H1 (cell line): ENCODE data around the gene GLYR1. TPM values are rescaled to one million over a fixed set of nuclear protein-coding genes. Genes with fewer than 3 reads are reported as not detected.
"Not testable (repeated sequence)": the region's sequence is repeated elsewhere in the genome, so short reads cannot be mapped to it uniquely, and the experiment has no call there.

Experiments
- CTCF ChIA-PET: fragments of 300-600 bp; sonication (Branson Sonifier 250); formaldehyde crosslinking; loops from one replicate; lab custom pipeline; 2021; ENCODE audit not compliant: partially characterized antibody; lab: Charles Lee
- POLR2A ChIA-PET: fragments of 300-600 bp; sonication (Branson Sonifier 250); formaldehyde crosslinking; loops from one replicate; lab custom pipeline; 2021; ENCODE audit warnings: inconsistent platforms; ENCODE audit not compliant: partially characterized antibody; lab: Charles Lee
- DNase-seq, 2 experiments: peaks; one replicate each; pipeline versions ENCODE4 v3.0.0 to v3.0.0-alpha.2; 2010 to 2022; ENCODE audit warnings: low spot score in 2 of 2, low read depth in 1 of 2, mixed read lengths in 1 of 2
- FAIRE-seq: peaks from 2 replicates; lab custom pipeline; 2011; peaks lifted over from hg19 to GRCh38; lab: Jason Lieb, UNC
- H2AFZ ChIP-seq: 2 replicates; pipeline ENCODE4 v1.8.1; 2012; ENCODE audit warnings: low read length, inconsistent platforms
- H2AK5ac ChIP-seq: 2 replicates; pipeline ENCODE4 v1.6.1; 2013; ENCODE audit warnings: low read depth, low read length
- H2BK120ac ChIP-seq: replicated peaks from 2 replicates; pipeline ENCODE3; 2013; ENCODE audit warnings: low read depth, low read length, inconsistent platforms
- H2BK12ac ChIP-seq: 2 replicates; pipeline ENCODE4 v1.6.1; 2013; ENCODE audit warnings: low read depth, low read length
- H2BK15ac ChIP-seq: 2 replicates; pipeline ENCODE4 v1.6.1; 2013; ENCODE audit warnings: low read length
- H2BK20ac ChIP-seq: 2 replicates; pipeline ENCODE4 v1.6.1; 2013; ENCODE audit warnings: low read length
- H2BK5ac ChIP-seq: 2 replicates; pipeline ENCODE4 v1.6.1; 2013; ENCODE audit warnings: low read depth, low read length
- H3K14ac ChIP-seq: 2 replicates; pipeline ENCODE4 v1.6.1; 2013; ENCODE audit warnings: inconsistent platforms; ENCODE audit not compliant: insufficient read length
- H3K18ac ChIP-seq: 2 replicates; pipeline ENCODE4 v1.6.1; 2013; ENCODE audit warnings: low read length; ENCODE audit errors: extremely low read depth
- H3K23ac ChIP-seq: 2 replicates; pipeline ENCODE4 v1.6.1; 2013; ENCODE audit warnings: inconsistent platforms; ENCODE audit not compliant: insufficient read length
- H3K23me2 ChIP-seq: 2 replicates; pipeline ENCODE4 v1.6.1; 2013; ENCODE audit warnings: low read depth, low read length
- H3K27ac ChIP-seq: 2 replicates; pipeline ENCODE4 v1.6.1; 2011; ENCODE audit warnings: low read depth, low read length, inconsistent platforms
- H3K27me3 ChIP-seq, 4 experiments: replicated peaks in 1 of 4; 1 replicate in 1 of 4; 2 replicates in 3 of 4; pipeline versions ENCODE4 v1.6.1 to v1.8.1; 2011 to 2013; ENCODE audit warnings: low read length in 3 of 4, mild to moderate bottlenecking in 3 of 4, inconsistent platforms in 2 of 4, mixed read lengths in 2 of 4, moderate library complexity in 1 of 4; ENCODE audit not compliant: control insufficient read depth in 3 of 4, insufficient read depth in 3 of 4; ENCODE audit errors: extremely low read depth in 1 of 4
- H3K36me3 ChIP-seq, 4 experiments: 2 replicates each; pipeline versions ENCODE4 v1.6.1 to v1.8.1; 2011 to 2013; ENCODE audit warnings: mild to moderate bottlenecking in 4 of 4, low read length in 3 of 4, moderate library complexity in 2 of 4, control low read depth in 1 of 4, inconsistent platforms in 1 of 4; ENCODE audit not compliant: insufficient read depth in 4 of 4, control insufficient read depth in 2 of 4
- H3K4ac ChIP-seq: replicated peaks from 2 replicates; pipeline ENCODE3; 2013; ENCODE audit warnings: low read length, low read depth, mixed read lengths, inconsistent platforms; ENCODE audit not compliant: insufficient read length
- H3K4me1 ChIP-seq, 4 experiments: replicated peaks in 1 of 4; 1 replicate in 1 of 4; 2 replicates in 3 of 4; pipeline versions ENCODE4 v1.6.1 to v1.8.1; 2011 to 2013; ENCODE audit warnings: low read length in 3 of 4, inconsistent platforms in 2 of 4, mixed read lengths in 1 of 4; ENCODE audit not compliant: insufficient read depth in 4 of 4, control insufficient read depth in 3 of 4
- H3K4me2 ChIP-seq, 2 experiments: 2 replicates each; pipeline versions ENCODE4 v1.6.1 to v1.8.1; 2011 to 2013; ENCODE audit warnings: low read depth in 2 of 2, low read length in 2 of 2, control low read depth in 1 of 2, inconsistent platforms in 1 of 2, mild to moderate bottlenecking in 1 of 2; ENCODE audit not compliant: insufficient read depth in 1 of 2
- H3K4me3 ChIP-seq, 4 experiments: fragments of 200-600, 300-600 bp in 1 of 4; sonication (generic), shearing (Covaris generic), sonication (Bioruptor Twin) in 1 of 4; 2 replicates each; pipeline versions ENCODE4 v1.5.1 to v1.8.1; 2011 to 2016; ENCODE audit warnings: low read length in 4 of 4, low read depth in 3 of 4, control low read depth in 2 of 4, inconsistent platforms in 2 of 4, mild to moderate bottlenecking in 2 of 4, mixed read lengths in 1 of 4, moderate library complexity in 1 of 4; ENCODE audit not compliant: insufficient read depth in 2 of 4; ENCODE audit errors: extremely low read depth in 1 of 4
- H3K56ac ChIP-seq: replicated peaks from 2 replicates; pipeline ENCODE3; 2013; ENCODE audit warnings: low read depth, mild to moderate bottlenecking, mixed read lengths, low read length, inconsistent platforms; ENCODE audit not compliant: insufficient read length
- H3K79me1 ChIP-seq: 2 replicates; pipeline ENCODE4 v1.6.1; 2013; ENCODE audit warnings: low read depth, low read length, control low read depth
- H3K79me2 ChIP-seq, 2 experiments: 2 replicates each; pipeline versions ENCODE4 v1.6.1 to v1.8.1; 2012 to 2013; ENCODE audit warnings: low read length in 2 of 2, mild to moderate bottlenecking in 2 of 2, inconsistent platforms in 1 of 2; ENCODE audit not compliant: insufficient read depth in 2 of 2, control insufficient read depth in 1 of 2
- H3K9ac ChIP-seq, 4 experiments: replicated peaks in 1 of 4; 1 replicate in 1 of 4; 2 replicates in 3 of 4; pipeline versions ENCODE4 v1.6.1 to v1.8.1; 2011 to 2013; ENCODE audit warnings: low read depth in 3 of 4, low read length in 3 of 4, control low read depth in 2 of 4, mild to moderate bottlenecking in 2 of 4, moderate library complexity in 2 of 4, inconsistent platforms in 1 of 4; ENCODE audit errors: extremely low read depth in 1 of 4
- H3K9me3 ChIP-seq, 2 experiments: 2 replicates each; pipeline versions ENCODE4 v1.6.1 to v1.8.1; 2012 to 2013; ENCODE audit warnings: mild to moderate bottlenecking in 2 of 2, moderate library complexity in 2 of 2, control low read depth in 1 of 2, inconsistent platforms in 1 of 2, low read depth in 1 of 2, low read length in 1 of 2, mixed read lengths in 1 of 2; ENCODE audit not compliant: insufficient read depth in 2 of 2
- H4K20me1 ChIP-seq, 2 experiments: replicated peaks in 1 of 2; 2 replicates each; pipeline versions ENCODE3 to v1.8.1; 2011 to 2013; ENCODE audit warnings: inconsistent platforms in 2 of 2, low read length in 2 of 2, mild to moderate bottlenecking in 1 of 2; ENCODE audit not compliant: insufficient read depth in 2 of 2, control insufficient read depth in 1 of 2
- H4K5ac ChIP-seq: 2 replicates; pipeline ENCODE4 v1.6.1; 2013; ENCODE audit warnings: low read length, low read depth, mixed read lengths, inconsistent platforms; ENCODE audit not compliant: insufficient read length
- H4K8ac ChIP-seq: 2 replicates; pipeline ENCODE4 v1.8.0; 2013; ENCODE audit warnings: mild to moderate bottlenecking, moderate library complexity, low read length, inconsistent platforms; ENCODE audit not compliant: insufficient read depth; ENCODE audit errors: extremely low read depth
- H4K91ac ChIP-seq: replicated peaks from 2 replicates; pipeline ENCODE3; 2013; ENCODE audit warnings: low read length, mixed read lengths, inconsistent platforms; ENCODE audit not compliant: insufficient read length
- WGBS, 2 experiments: shearing (Covaris generic) in 1 of 2; methylation state at CpG; one replicate each; pipeline versions ENCODE4 v1.1.6 to v1.1.7; 2013 to 2015; ENCODE audit warnings: low lambda C conversion rate in 2 of 2, mixed read lengths in 2 of 2, inconsistent platforms in 1 of 2, low coverage in 1 of 2, missing lambda C conversion rate in 1 of 2; ENCODE audit not compliant: insufficient replicate concordance in 2 of 2, insufficient coverage in 1 of 2, insufficient read length in 1 of 2; ENCODE audit errors: extremely low coverage in 1 of 2, missing lambda C conversion rate in 1 of 2; 5-methylcytosine and 5-hydroxymethylcytosine counted together
- polyA plus RNA-seq, 7 experiments: library from polyadenylated mRNA; depleted of rRNA in 3 of 7; stranded (reverse) in 5 of 7; unstranded in 2 of 7; fragments of >200 nt in 5 of 7; fragments of 200-250 nt in 2 of 7; gene quantifications; 1 replicate in 5 of 7; 2 replicates in 1 of 7; 4 replicates in 1 of 7; pipeline versions ENCODE4 v1.2.1 to v1.2.3, GENCODE V29; 2011 to 2013; ENCODE audit warnings: missing spikeins in 2 of 7, mixed read lengths in 2 of 7
- total RNA-seq: library from RNA; stranded (reverse); fragmentation: NEBNext Ultra II Directional; extraction: Animal tissue kit (Norgen Biotek cat#: 25700); gene quantifications from 2 replicates; pipeline ENCODE4 v1.2.1, GENCODE V29; 2021

Gene GLYR1
- total and polyA plus RNA-seq, 2 of the 8 experiments (the other 6 are each of a cell fraction or from before 2014, with no cell fraction given) = 50.2 to 115 TPM

GRCh38 chr16:4784444-4784987 lies 62.6 kb downstream of the GLYR1 start:
- H2AK5ac ChIP-seq, H3K79me2 ChIP-seq, H3K27me3 ChIP-seq, H3K23me2 ChIP-seq, H3K27ac ChIP-seq, CTCF ChIA-PET, H3K4ac ChIP-seq, H3K23ac ChIP-seq, H4K5ac ChIP-seq, H3K14ac ChIP-seq, H2BK5ac ChIP-seq, FAIRE-seq, H3K9me3 ChIP-seq, H2BK20ac ChIP-seq, H3K36me3 ChIP-seq, H3K18ac ChIP-seq, H3K9ac ChIP-seq, H4K20me1 ChIP-seq, H3K4me3 ChIP-seq, H2BK12ac ChIP-seq, H3K79me1 ChIP-seq, H3K56ac ChIP-seq, H3K4me2 ChIP-seq, H2BK15ac ChIP-seq, H4K8ac ChIP-seq, H4K91ac ChIP-seq, H2BK120ac ChIP-seq: not testable (repeated sequence)
- peaks cover 0 to 13% (median 4%) of the 10 kb centered on the region in 4 experiments; a peak in 5 of 7 replicates for H3K4me1 ChIP-seq
- 92% methylated on average over 14 of the region's 14 CpGs; no CpG with 5 or more reads in 1 of the 2 experiments for WGBS, 2 experiments
- DNase-seq = peak in 1 of 2 experiments; percentile 42
- 0 out of 2 replicates have a peak overlapping the region, but pooled peaks have one; percentile 3 for H2AFZ ChIP-seq
- POLR2A ChIA-PET = interaction anchor here (0.8 to 1.3 kb wide), 2 partner anchors 9 to 12 kb away, joined by 3 to 4 read pairs; no protein-coding TSS in a partner anchor
